SK-N-DZ (cell line): ENCODE results near the gene PRR23C.

Experiments
- DNase-seq: peaks from one replicate; pipeline ENCODE4 v3.0.0-alpha.2; 2015; ENCODE audit warnings: low spot score

The PRR23C gene

DNA sequence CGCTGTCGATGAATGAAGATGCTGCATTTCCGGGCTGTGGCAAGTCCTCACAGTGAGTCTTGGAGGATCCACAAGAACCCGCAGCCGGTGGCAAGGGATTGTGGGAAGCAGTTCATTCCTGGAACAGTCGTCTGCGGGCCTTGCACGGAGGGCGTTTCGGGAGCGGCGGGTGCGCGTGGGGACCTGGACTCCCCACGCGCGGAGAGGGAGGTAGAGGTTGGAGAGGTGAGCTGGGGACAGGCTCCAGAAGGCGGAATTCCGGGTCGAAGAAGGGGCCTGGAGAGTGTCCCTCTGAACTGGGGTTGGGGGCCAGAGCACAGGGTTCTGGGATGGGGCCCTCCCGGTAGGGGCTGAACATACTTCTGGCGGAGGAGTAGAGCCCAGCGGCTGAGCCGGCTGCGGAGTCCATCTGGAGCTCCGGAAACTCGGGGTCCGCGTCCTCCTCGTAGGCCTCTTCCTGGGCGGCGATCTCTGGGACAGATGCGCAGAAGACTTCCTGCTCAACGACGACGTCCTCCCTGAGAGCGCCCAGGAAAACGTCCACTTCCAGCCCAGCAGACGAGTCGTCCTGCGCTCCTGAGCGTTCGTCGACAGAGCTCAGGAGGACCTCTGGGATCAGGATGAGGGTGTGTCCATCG, 39.2 kb downstream of the PRR23C start:
- DNase-seq = no peak

GRCh38 chr3:138995706-138996105, 49.0 kb downstream of the PRR23C start:
- DNase-seq = no peak
